ENCODE data around the gene G2E3.

GRCh38 chr14:30573226-30573814, 14.4 kb downstream of the G2E3 start:
- no peak for TF ChIP-seq CTCF (IDR thresholded peaks at IDR 0.05)
- TF ChIP-seq EP300 (IDR thresholded peaks at IDR 0.05), result no peak
- no peak for TF ChIP-seq POLR2AphosphoS5 (IDR thresholded peaks at IDR 0.05)
- TF ChIP-seq POLR2A (IDR thresholded peaks at IDR 0.05), result no peak

Data from gastroesophageal sphincter (tissue), 3 donors.